Measurements from ENCODE around the gene ANO9. TPM values are rescaled to one million over a fixed set of nuclear protein-coding genes. Genes with fewer than 3 reads are reported as not detected.
"Not testable (repeated sequence)": the region's sequence is repeated elsewhere in the genome, so short reads cannot be mapped to it uniquely, and the experiment has no call there.

The ANO9 gene
- total RNA-seq, 3 donors from 2014 or later, result 0.32 to 14.2 (median 9.8) TPM

- H3K27ac ChIP-seq, result no peak overlapping the region
- H3K36me3 ChIP-seq, result no peaks in the 10 kb centered on the region
- no peak for DNase-seq (ENCODE audit: low spot score in 2 of 2)
- no peak overlapping the region for H3K4me3 ChIP-seq
- TF ChIP-seq POLR2AphosphoS5 (IDR thresholded peaks at IDR 0.05) (no peak), POLR2A (IDR thresholded peaks at IDR 0.05) (no peak), CTCF (IDR thresholded peaks at IDR 0.05) (no peak)
- no peaks in the 10 kb centered on the region for H3K27me3 ChIP-seq
- H3K9me3 ChIP-seq, result no peaks in the 10 kb centered on the region
- intact Hi-C loops (cut with DNase I; ENCODE audit: low total_unique reads), result no loop called here
- H3K4me1 ChIP-seq, result no peaks in the 10 kb centered on the region
These were observed 11.8 kb downstream of the ANO9 start for GRCh38 chr11:429931-430456.

- Histone ChIP-seq H3K36me3 (no peaks in the 10 kb centered on the region), H3K4me3 (no peak overlapping the region), H3K27me3 (no peaks in the 10 kb centered on the region), H3K4me1 (no peaks in the 10 kb centered on the region), H3K27ac (no peak overlapping the region), H3K9me3 (no peaks in the 10 kb centered on the region)
- intact Hi-C loops (cut with DNase I; ENCODE audit: low total_unique reads), result no loop called here
- TF ChIP-seq CTCF (IDR thresholded peaks at IDR 0.05), result no peak
- no peak for TF ChIP-seq POLR2AphosphoS5 (IDR thresholded peaks at IDR 0.05)
- no peak for TF ChIP-seq POLR2A (IDR thresholded peaks at IDR 0.05)
- no peak for DNase-seq (ENCODE audit: low spot score in 2 of 2)
These were observed 12.4 kb downstream of the ANO9 start for GRCh38 chr11:429391-429790.

- no peak for DNase-seq (ENCODE audit: low spot score in 2 of 2)
- no peaks in the 10 kb centered on the region for H3K27me3 ChIP-seq
- no peak for TF ChIP-seq POLR2AphosphoS5 (IDR thresholded peaks at IDR 0.05)
- no peak for TF ChIP-seq CTCF (IDR thresholded peaks at IDR 0.05)
- TF ChIP-seq POLR2A (IDR thresholded peaks at IDR 0.05), result no peak
These were observed 13.5 kb downstream of the ANO9 start for GRCh38 chr11:428295-428694.

GRCh38 chr11:426851-427250 lies 15.0 kb downstream of the ANO9 start:
- no peaks in the 10 kb centered on the region for H3K9me3 ChIP-seq
- DNase-seq (ENCODE audit: low spot score in 2 of 2), result no peak
- intact Hi-C loops (cut with DNase I; ENCODE audit: low total_unique reads), result no loop called here
- no peak overlapping the region for H3K27ac ChIP-seq
- H3K36me3 ChIP-seq, result no peaks in the 10 kb centered on the region
- no peak overlapping the region for H3K4me3 ChIP-seq
- no peaks in the 10 kb centered on the region for H3K4me1 ChIP-seq
- H3K27me3 ChIP-seq, result no peaks in the 10 kb centered on the region
- TF ChIP-seq POLR2AphosphoS5 (IDR thresholded peaks at IDR 0.05), result no peak
- no peak for TF ChIP-seq CTCF (IDR thresholded peaks at IDR 0.05)
- no peak for TF ChIP-seq POLR2A (IDR thresholded peaks at IDR 0.05)

More at GRCh38 chr11:428295-428694, 13.5 kb downstream of the ANO9 start:
- H3K36me3 ChIP-seq, result no peaks in the 10 kb centered on the region
- H3K4me3 ChIP-seq, result no peak overlapping the region
- intact Hi-C loops (cut with DNase I; ENCODE audit: low total_unique reads), result no loop called here
- H3K4me1 ChIP-seq, result no peaks in the 10 kb centered on the region
- H3K9me3 ChIP-seq, result no peaks in the 10 kb centered on the region
- H3K27ac ChIP-seq, result no peak overlapping the region

GRCh38 chr11:425301-425700 lies 16.5 kb downstream of the ANO9 start:
- no peak for DNase-seq (ENCODE audit: low spot score in 2 of 2)
- H3K9me3 ChIP-seq, result no peaks in the 10 kb centered on the region
- H3K4me3 ChIP-seq, result no peak overlapping the region
- no peak overlapping the region for H3K27ac ChIP-seq
- H3K4me1 ChIP-seq, result no peaks in the 10 kb centered on the region
- no peak for TF ChIP-seq CTCF (IDR thresholded peaks at IDR 0.05)
- no peak for TF ChIP-seq POLR2A (IDR thresholded peaks at IDR 0.05)
- no peak for TF ChIP-seq POLR2AphosphoS5 (IDR thresholded peaks at IDR 0.05)
- H3K27me3 ChIP-seq, result no peaks in the 10 kb centered on the region
- intact Hi-C loops (cut with DNase I; ENCODE audit: low total_unique reads), result no loop called here
- H3K36me3 ChIP-seq, result no peaks in the 10 kb centered on the region

- not testable (repeated sequence) for H3K4me1 ChIP-seq; H3K27ac ChIP-seq; H3K4me3 ChIP-seq; H3K27me3 ChIP-seq; H3K36me3 ChIP-seq; H3K9me3 ChIP-seq; DNase-seq (ENCODE audit: low spot score in 2 of 2)
- intact Hi-C loops (cut with DNase I; ENCODE audit: low total_unique reads), result loop anchor here (5.0 kb wide), 1 partner anchor 1728 kb away; no protein-coding TSS in a partner anchor
These were observed 17.0 kb downstream of the ANO9 start for GRCh38 chr11:424766-425165.

Data from breast epithelium (tissue), 4 donors.